Retinal pigment epithelial cell (primary cell): Measurements from ENCODE around the gene TBC1D22A.

Experiments
- DNase-seq: peaks from one replicate; pipeline ENCODE4 v3.0.0-alpha.2; 2010; ENCODE audit warnings: low read depth
- H3K4me3 ChIP-seq: 2 replicates; pipeline ENCODE4 v1.5.1; 2011; ENCODE audit warnings: mild to moderate bottlenecking, low read length, control low read depth, moderate library complexity
- CTCF ChIP-seq: conservative IDR thresholded peaks from 2 replicates; pipeline ENCODE4 v1.5.1; 2011; ENCODE audit warnings: low read depth, low read length, control low read depth, inconsistent platforms

TBC1D22A gene

GRCh38 chr22:46894081-46894671 lies 131.7 kb downstream of the TBC1D22A start:
- DNase-seq, result no peak
- no peak for TF ChIP-seq CTCF
- H3K4me3 ChIP-seq, result no peak overlapping the region

DNA sequence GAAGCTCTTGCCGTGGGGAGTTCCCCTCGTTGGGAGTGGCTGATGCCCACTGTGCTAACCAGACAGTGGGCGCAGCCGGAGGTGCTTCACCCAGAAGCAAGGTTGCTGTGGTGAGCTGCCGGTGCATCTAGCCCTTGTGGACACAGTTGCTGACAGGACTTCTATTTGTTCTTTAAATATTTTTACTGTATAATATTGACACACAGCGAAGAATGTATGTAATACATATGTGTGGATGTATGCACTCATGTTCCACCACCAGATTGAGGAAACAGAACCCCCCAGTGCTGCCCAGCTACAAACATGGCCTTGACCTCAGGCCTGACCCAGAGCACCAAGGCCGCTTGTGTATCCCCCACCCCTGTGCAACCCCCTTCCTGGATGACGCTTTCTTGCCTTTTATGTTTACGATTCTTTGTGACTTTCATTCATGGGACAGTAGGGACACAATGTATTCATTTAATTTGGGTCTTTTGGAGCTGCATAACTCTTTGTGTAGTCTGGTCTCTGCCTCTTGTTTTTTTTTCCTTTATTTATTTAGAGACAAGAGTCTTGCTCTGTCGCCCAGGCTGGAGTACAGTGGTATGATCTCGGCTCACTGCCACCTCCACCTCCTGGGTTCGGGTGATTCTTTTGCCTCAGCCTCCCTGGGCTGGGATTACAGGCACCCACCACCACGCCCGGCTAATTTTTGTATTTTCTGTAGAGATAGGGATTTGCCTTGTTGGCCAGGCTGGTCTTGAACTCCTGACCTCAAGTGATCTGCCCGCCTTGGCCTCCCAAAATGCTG lies 132.6 kb downstream of the TBC1D22A start:
- H3K4me3 ChIP-seq, result no peak overlapping the region
- DNase-seq, result no peak
- no peak for TF ChIP-seq CTCF

GRCh38 chr22:46895753-46896152 lies 133.3 kb downstream of the TBC1D22A start:
- no peak for TF ChIP-seq CTCF
- H3K4me3 ChIP-seq, result no peak overlapping the region
- no peak for DNase-seq

GRCh38 chr22:46896166-46896565 lies 133.7 kb downstream of the TBC1D22A start:
- H3K4me3 ChIP-seq, result no peak overlapping the region
- no peak for DNase-seq
- no peak for TF ChIP-seq CTCF

GRCh38 chr22:46896568-46897245 lies 134.3 kb downstream of the TBC1D22A start:
- DNase-seq, result no peak
- no peak overlapping the region for H3K4me3 ChIP-seq
- no peak for TF ChIP-seq CTCF

GRCh38 chr22:46897246-46897623 lies 134.8 kb downstream of the TBC1D22A start:
- TF ChIP-seq CTCF, result no peak
- no peak for DNase-seq
- no peak overlapping the region for H3K4me3 ChIP-seq
